ENCODE measurements around the gene MSH5. TPM values are rescaled to one million over a fixed set of nuclear protein-coding genes. Genes with fewer than 3 reads are reported as not detected.

Gene MSH5
- total and polyA plus RNA-seq, 9 of the 15 experiments (the other 6 are each of a cell fraction or from before 2014, with no cell fraction given) = 12.5 to 104 (median 46.6) TPM

GRCh38 chr6:31795616-31796298 lies 56.0 kb downstream of the MSH5 start, which contains the start of gene VARS1 (continued):
- TF ChIP-seq ZNF644 (tag; IDR thresholded peaks at IDR 0.05; ENCODE audit: low read depth) (peak; percentile 81), SRF (CRISPR knock-in tag; IDR thresholded peaks at IDR 0.05) (peak in 1 of 2 experiments; percentile 84; a peak in 2 of 4 replicates), RAD21 (CRISPR knock-in tag; conservative IDR thresholded peaks at IDR 0.05 in 1 of 2, IDR thresholded peaks at IDR 0.05 in 1 of 2) (peak; percentile 99 to 100), ZNF134 (CRISPR knock-in tag; conservative IDR thresholded peaks at IDR 0.05) (peak; percentile 58; the same call in 1 of the 2 replicates), ZBTB9 (CRISPR knock-in tag; IDR thresholded peaks at IDR 0.05) (peak; percentile 95), XRCC3 (IDR thresholded peaks at IDR 0.05) (no peak), TAF7 (tag; IDR thresholded peaks at IDR 0.05) (peak; percentile 78), ZC3H11A (IDR thresholded peaks at IDR 0.05; ENCODE audit: low read depth, low read length) (0 out of 2 replicates have a peak, but pooled peaks have one; percentile 72), ZNF76 (CRISPR knock-in tag; IDR thresholded peaks at IDR 0.05; ENCODE audit: borderline replicate concordance) (peak; percentile 90), FIP1L1 (IDR thresholded peaks at IDR 0.05; ENCODE audit: low read depth, low read length, poor library complexity, severe bottlenecking) (peak; percentile 98), TBP (optimal IDR thresholded peaks at IDR 0.05; ENCODE audit: low read depth, low read length) (peak; percentile 74), NCOA6 (IDR thresholded peaks at IDR 0.05) (peak; percentile 88; the same call in 1 of the 2 replicates), SMC3 (conservative IDR thresholded peaks at IDR 0.05; ENCODE audit: insufficient read depth, low read depth, low read length) (peak; percentile 95; the same call in 1 of the 2 replicates), CAMTA2 (CRISPR knock-in tag; conservative IDR thresholded peaks at IDR 0.05) (peak; percentile 56; the same call in 1 of the 2 replicates), ELK1 (CRISPR knock-in tag; IDR thresholded peaks at IDR 0.05) (0 out of 2 replicates have a peak, but pooled peaks have one; percentile 79), ARID1B (IDR thresholded peaks at IDR 0.05) (peak; percentile 82; the same call in 1 of the 2 replicates), TEAD4 (IDR thresholded peaks at IDR 0.05; ENCODE audit: low read length) (peak; percentile 38), TEAD4 (CRISPR knock-in tag; IDR thresholded peaks at IDR 0.05; ENCODE audit: borderline replicate concordance) (no peak), NR2C1 (IDR thresholded peaks at IDR 0.05) (no peak; the same call in 1 of the 2 replicates), NR2C1 (tag; IDR thresholded peaks at IDR 0.05) (peak; percentile 75), E2F6 (IDR thresholded peaks at IDR 0.05; ENCODE audit: borderline replicate concordance in 1 of 2, extremely low read depth in 1 of 2, insufficient read depth in 1 of 2, insufficient read length in 1 of 2, low read depth in 1 of 2, low read length in 1 of 2, poor library complexity in 1 of 2, severe bottlenecking in 1 of 2) (peak; percentile 70 to 92), FOXA1 (IDR thresholded peaks at IDR 0.05; ENCODE audit: borderline replicate concordance) (no peak), ZNF224 (CRISPR knock-in tag; IDR thresholded peaks at IDR 0.05) (no peak), MEIS2 (IDR thresholded peaks at IDR 0.05; ENCODE audit: partially characterized antibody) (peak; percentile 75)
- TF ChIP-seq, protein P1, sequence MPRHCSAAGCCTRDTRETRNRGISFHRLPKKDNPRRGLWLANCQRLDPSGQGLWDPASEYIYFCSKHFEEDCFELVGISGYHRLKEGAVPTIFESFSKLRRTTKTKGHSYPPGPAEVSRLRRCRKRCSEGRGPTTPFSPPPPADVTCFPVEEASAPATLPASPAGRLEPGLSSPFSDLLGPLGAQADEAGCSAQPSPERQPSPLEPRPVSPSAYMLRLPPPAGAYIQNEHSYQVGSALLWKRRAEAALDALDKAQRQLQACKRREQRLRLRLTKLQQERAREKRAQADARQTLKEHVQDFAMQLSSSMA (CRISPR knock-in tag; IDR thresholded peaks at IDR 0.05) = peak; percentile 95
